Measurements from ENCODE around the gene SSC5D.
A peak's percentile ranks its signal among the peaks of the same experiment; 100 is the strongest.

Gene SSC5D

GRCh38 chr19:55474269-55475265 is 13.7 kb upstream of the SSC5D start:
- DNase-seq = peak; percentile 71

- peak; percentile 99 for DNase-seq
These were observed 12.0 kb upstream of the SSC5D start, which contains the start of gene ZNF628 for GRCh38 chr19:55476100-55476775. TSS of gene ZNF628 (plus strand) at chr19:55476617. CDS start at chr19:55479911, 3,294 bp downstream.

- no peak for DNase-seq
These were observed 10.3 kb upstream of the SSC5D start for GRCh38 chr19:55477905-55478304.

GRCh38 chr19:55478364-55478763 is 9.9 kb upstream of the SSC5D start:
- DNase-seq = no peak

- no peak for DNase-seq
These were observed 9.2 kb upstream of the SSC5D start for GRCh38 chr19:55479045-55479444.

GRCh38 chr19:55479451-55480230 is 8.6 kb upstream of the SSC5D start:
- DNase-seq = no peak

GRCh38 chr19:55481148-55481793 is 7.0 kb upstream of the SSC5D start:
- DNase-seq = no peak

- DNase-seq = no peak
These were observed 6.5 kb upstream of the SSC5D start for GRCh38 chr19:55481794-55482155.

- no peak for DNase-seq
These were observed 5.9 kb upstream of the SSC5D start for GRCh38 chr19:55482156-55482961.

GRCh38 chr19:55482967-55483705 is 5.1 kb upstream of the SSC5D start:
- DNase-seq = no peak

GRCh38 chr19:55483706-55484592 is 4.3 kb upstream of the SSC5D start:
- no peak for DNase-seq

GRCh38 chr19:55484593-55485438 is 3.4 kb upstream of the SSC5D start, which contains the start of gene NAT14:
TSS of gene NAT14 (plus strand) at chr19:55485188. CDS start at chr19:55485709, 521 bp downstream.
- peak; percentile 63 for DNase-seq

- DNase-seq = no peak
These were observed 2.7 kb upstream of the SSC5D start for GRCh38 chr19:55485439-55486011.

GRCh38 chr19:55486043-55486970 is 1.9 kb upstream of the SSC5D start:
- no peak for DNase-seq

GRCh38 chr19:55486971-55487923 is 989 bp upstream of the SSC5D start:
- DNase-seq = peak; percentile 97
